Colonic mucosa (tissue), 4 donors: ENCODE results near the gene ATP8B4. TPM values are rescaled to one million over a fixed set of nuclear protein-coding genes. Genes with fewer than 3 reads are reported as not detected.

Experiments used
- DNase-seq: peaks from one replicate; pipeline ENCODE4 v3.0.0-alpha.2; 2020
- H3K27ac ChIP-seq: fragments of 200-600 bp; one replicate; pipeline ENCODE4 v1.8.0; 2021
- H3K27me3 ChIP-seq: fragments of 200-600 bp; one replicate; pipeline ENCODE4 v1.8.0; 2021
- H3K36me3 ChIP-seq: fragments of 200-600 bp; one replicate; pipeline ENCODE4 v1.8.0; 2021
- H3K4me1 ChIP-seq: fragments of 200-600 bp; one replicate; pipeline ENCODE4 v1.8.0; 2021; ENCODE audit warnings: mild to moderate bottlenecking
- H3K4me3 ChIP-seq: fragments of 200-600 bp; one replicate; pipeline ENCODE4 v1.8.0; 2021
- H3K9ac ChIP-seq, 2 donors: one replicate each; pipeline ENCODE4 v1.7.0; 2013; ENCODE audit warnings: control low read depth in 2 of 2, low read depth in 2 of 2, low read length in 2 of 2
- H3K9me3 ChIP-seq: fragments of 200-600 bp; one replicate; pipeline ENCODE4 v1.8.0; 2021
- CTCF ChIP-seq: fragments of 200-600 bp; IDR thresholded peaks from one replicate; pipeline ENCODE4 v1.8.0; 2022; ENCODE audit warnings: antibody characterized with exemption, mild to moderate bottlenecking
- intact Hi-C: fragments of 100-400 bp; cut with DNase I; formaldehyde crosslinking; loops from one replicate; pipeline ENCODE4 v1.14.1; 2022
- total RNA-seq, 2 donors: library from RNA; stranded (reverse); fragmentation: NEBNext Ultra II Directional in 1 of 2; extraction: Animal tissue kit (Norgen Biotek cat#: 25700) in 1 of 2; gene quantifications; one replicate each; pipeline ENCODE4 v1.2.1, GENCODE V29; 2021
- donor health status: healthy.
- donor health status: DM: no; HTN: no; CAD: no.
- donor health status: DM: no; HTN: no; CAD: no.

ATP8B4 gene
- total RNA-seq, 2 donors from 2014 or later, result 2.7 to 3.0 TPM

GRCh38 chr15:50128266-50128665 is 9.2 kb upstream of the ATP8B4 start:
- Histone ChIP-seq H3K9me3 (no peaks in the 10 kb centered on the region), H3K27me3 (no peaks in the 10 kb centered on the region), H3K4me1 (no peaks in the 10 kb centered on the region), H3K27ac (no peak overlapping the region), H3K9ac (no peak overlapping the region), H3K4me3 (no peak overlapping the region), H3K36me3 (no peaks in the 10 kb centered on the region)
- intact Hi-C loops, result no loop called here
- peak; percentile 44 for DNase-seq
- TF ChIP-seq CTCF, result no peak

GRCh38 chr15:50127255-50127777 is 8.3 kb upstream of the ATP8B4 start:
- no peaks in the 10 kb centered on the region for H3K27me3 ChIP-seq
- no peak for DNase-seq
- H3K9me3 ChIP-seq, result no peaks in the 10 kb centered on the region
- H3K4me3 ChIP-seq, result no peak overlapping the region
- no peak for TF ChIP-seq CTCF
- intact Hi-C loops, result no loop called here
- no peak overlapping the region for H3K9ac ChIP-seq
- no peak overlapping the region for H3K27ac ChIP-seq
- no peaks in the 10 kb centered on the region for H3K36me3 ChIP-seq
- H3K4me1 ChIP-seq, result no peaks in the 10 kb centered on the region

- DNase-seq, result no peak
- intact Hi-C loops, result no loop called here
These were observed 7.0 kb upstream of the ATP8B4 start for GRCh38 chr15:50126072-50126471.

GRCh38 chr15:50124631-50125030 is 5.6 kb upstream of the ATP8B4 start:
- intact Hi-C loops, result no loop called here
- no peaks in the 10 kb centered on the region for H3K9me3 ChIP-seq
- no peak for TF ChIP-seq CTCF
- no peak for DNase-seq
- H3K4me3 ChIP-seq, result no peak overlapping the region
- H3K27ac ChIP-seq, result no peak overlapping the region
- no peak overlapping the region for H3K9ac ChIP-seq
- no peaks in the 10 kb centered on the region for H3K27me3 ChIP-seq
- no peaks in the 10 kb centered on the region for H3K4me1 ChIP-seq
- no peaks in the 10 kb centered on the region for H3K36me3 ChIP-seq

More at GRCh38 chr15:50126072-50126471, 7.0 kb upstream of the ATP8B4 start:
- no peak overlapping the region for H3K9ac ChIP-seq
- H3K27ac ChIP-seq, result no peak overlapping the region
- H3K9me3 ChIP-seq, result no peaks in the 10 kb centered on the region
- H3K4me3 ChIP-seq, result no peak overlapping the region
- no peaks in the 10 kb centered on the region for H3K27me3 ChIP-seq
- H3K4me1 ChIP-seq, result no peaks in the 10 kb centered on the region
- TF ChIP-seq CTCF, result no peak
- no peaks in the 10 kb centered on the region for H3K36me3 ChIP-seq

GRCh38 chr15:50123861-50124557 is 5.0 kb upstream of the ATP8B4 start:
- Histone ChIP-seq H3K4me1 (no peaks in the 10 kb centered on the region), H3K27me3 (no peaks in the 10 kb centered on the region), H3K36me3 (no peaks in the 10 kb centered on the region), H3K27ac (no peak overlapping the region), H3K9me3 (no peaks in the 10 kb centered on the region), H3K4me3 (no peak overlapping the region), H3K9ac (no peak overlapping the region)
- intact Hi-C loops, result no loop called here
- TF ChIP-seq CTCF, result no peak
- no peak for DNase-seq
